PFSK-1 (cell line): ENCODE data around the gene TAF1C.

Experiments
- FOXP2 ChIP-seq: optimal IDR thresholded peaks from 2 replicates; pipeline ENCODE3; 2011; ENCODE audit warnings: borderline replicate concordance, control low read depth, inconsistent platforms; ENCODE audit not compliant: insufficient read depth; ENCODE audit errors: extremely low read length, extremely low read depth
- POLR2AphosphoS5 ChIP-seq: IDR thresholded peaks from 2 replicates; pipeline ENCODE4 v1.6.1; 2012; ENCODE audit warnings: low read depth, mild to moderate bottlenecking, control low read depth, low read length, moderate library complexity
- REST ChIP-seq, 2 experiments: IDR thresholded peaks; 2 replicates each; pipeline versions ENCODE4 v1.6.1 to v1.8.0; 2011 to 2012; ENCODE audit warnings: low read depth in 2 of 2, low read length in 2 of 2, control low read depth in 1 of 2, inconsistent platforms in 1 of 2, mild to moderate bottlenecking in 1 of 2, moderate library complexity in 1 of 2; ENCODE audit not compliant: insufficient read depth in 1 of 2
- SIN3A ChIP-seq: IDR thresholded peaks from 2 replicates; pipeline ENCODE4 v1.6.1; 2012; ENCODE audit warnings: mild to moderate bottlenecking, low read length, moderate library complexity, borderline replicate concordance; ENCODE audit not compliant: insufficient read depth
- TAF1 ChIP-seq: IDR thresholded peaks from 2 replicates; pipeline ENCODE4 v1.6.1; 2012; ENCODE audit warnings: low read length, control low read depth, borderline replicate concordance; ENCODE audit not compliant: insufficient read depth

GRCh38 chr16:84199861-84200260, 13.0 kb upstream of the TAF1C start:
- TF ChIP-seq POLR2AphosphoS5 (no peak), TAF1 (no peak), REST (IDR thresholded peaks at IDR 0.05; ENCODE audit: insufficient read depth in 1 of 2, low read depth in 2 of 2, low read length in 2 of 2) (no peak), SIN3A (no peak), FOXP2 (no peak)
